Activated T-helper 1 cell treated with Interleukin-2 at 50 U/mL for 16 hours (primary cell): ENCODE results near the gene TSPAN3.

ENCODE experiments used
- DNase-seq: peaks from one replicate; pipeline ENCODE4 v3.0.0-alpha.2; 2020; ENCODE audit warnings: low read depth

The TSPAN3 gene

DNA sequence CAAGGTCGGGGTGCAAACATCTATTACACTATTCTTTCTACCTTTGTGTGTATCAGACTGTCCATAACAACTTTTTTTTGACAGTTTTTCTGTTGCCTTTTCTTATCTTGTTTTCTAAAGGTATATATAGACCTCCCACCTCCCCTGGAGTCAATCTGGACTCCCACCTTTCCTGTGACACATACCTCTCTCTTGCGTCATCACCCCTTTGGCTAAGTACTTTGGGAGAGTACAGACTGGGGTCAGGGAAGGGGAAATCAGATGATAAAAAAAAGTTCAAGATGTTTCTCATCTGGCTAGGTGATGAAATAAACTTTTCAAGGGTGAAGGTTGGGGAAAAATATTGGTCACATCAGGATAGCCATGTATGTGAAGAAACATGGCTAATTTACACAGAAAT is 17.2 kb downstream of the TSPAN3 start:
- DNase-seq = no peak

DNA sequence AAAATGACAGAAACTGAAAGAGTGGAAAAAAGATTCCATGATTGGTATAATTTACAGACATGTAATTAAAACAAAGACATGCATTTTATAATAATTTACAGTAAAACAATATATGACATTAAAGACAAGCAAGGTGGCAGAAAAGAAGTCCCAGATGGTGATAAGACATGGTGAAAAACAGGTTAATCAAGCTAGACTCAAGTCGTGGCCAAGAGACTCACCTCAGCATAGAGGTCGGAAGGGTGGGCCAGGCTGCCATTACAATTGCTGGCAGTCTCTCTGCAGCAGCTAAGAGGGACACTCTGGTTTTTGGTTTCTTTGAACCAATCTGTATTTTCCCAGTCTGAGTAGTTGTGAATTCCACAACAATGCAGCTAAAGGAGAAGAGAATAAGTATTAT is 18.4 kb downstream of the TSPAN3 start:
- no peak for DNase-seq

DNA sequence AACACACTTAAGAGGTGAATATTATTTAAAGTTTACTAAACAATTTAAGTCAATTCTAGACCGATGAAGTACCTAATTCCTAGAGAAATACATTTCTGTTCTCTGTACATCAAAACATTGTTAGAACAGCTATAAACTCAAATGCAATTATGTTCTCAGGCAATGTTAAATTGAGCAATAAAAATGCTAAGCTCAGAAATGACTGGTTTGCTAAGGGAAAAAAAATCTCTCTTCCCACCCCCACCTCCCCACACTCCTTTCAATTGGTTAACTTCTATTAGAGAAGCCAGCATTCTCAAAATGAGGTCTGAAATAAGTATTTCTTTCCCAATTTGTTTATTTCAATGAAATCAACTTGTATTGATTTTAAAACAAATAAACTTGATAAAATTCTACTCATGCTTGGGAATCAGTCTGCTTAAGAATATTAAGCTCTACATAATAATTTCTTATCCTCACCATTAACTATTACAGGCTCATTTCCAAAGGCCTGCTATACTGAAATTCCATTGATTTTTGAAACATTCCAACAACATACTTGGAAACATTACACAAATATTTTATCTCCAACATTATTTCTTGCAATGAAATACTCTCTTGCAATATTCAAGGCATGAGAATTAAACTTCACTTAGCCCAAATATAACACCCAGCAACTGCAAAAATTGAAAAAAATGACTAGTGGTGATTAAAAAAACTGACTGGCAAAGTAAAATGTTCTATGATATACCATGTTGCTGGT is 22.6 kb downstream of the TSPAN3 start:
- DNase-seq = no peak

DNA sequence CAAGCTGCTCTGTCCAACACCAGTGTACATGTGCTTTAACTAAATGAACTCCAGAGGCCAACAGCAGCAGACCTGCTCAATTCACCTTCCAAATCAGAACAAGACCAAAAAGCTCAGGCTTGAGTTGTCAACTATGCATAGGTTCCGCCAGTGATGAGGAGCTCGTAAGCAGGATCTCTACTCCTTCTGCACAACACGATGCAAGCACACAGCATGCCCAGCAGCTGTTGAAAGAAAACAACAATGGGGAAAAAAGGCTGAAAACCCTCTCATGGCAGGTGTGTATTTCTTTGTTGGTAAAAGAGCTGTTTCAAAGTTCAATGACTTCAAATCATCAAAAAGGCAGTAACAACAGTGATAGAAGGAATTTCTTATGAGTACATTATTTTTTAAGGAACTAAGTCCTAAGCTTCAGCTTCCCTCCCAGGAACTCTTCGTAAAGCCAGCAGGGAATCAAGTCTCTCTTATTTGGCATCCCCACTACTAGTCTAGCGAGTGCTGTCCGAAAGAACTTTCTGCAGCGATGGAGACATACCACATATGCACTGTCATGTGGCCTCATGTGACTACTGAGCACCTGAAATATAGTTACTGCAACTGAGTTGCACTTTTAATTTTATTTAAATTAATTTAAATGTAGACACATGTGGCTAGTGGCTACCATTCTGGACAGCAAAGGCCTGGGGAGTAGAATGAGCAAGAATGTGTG is 24.1 kb downstream of the TSPAN3 start:
- no peak for DNase-seq

DNA sequence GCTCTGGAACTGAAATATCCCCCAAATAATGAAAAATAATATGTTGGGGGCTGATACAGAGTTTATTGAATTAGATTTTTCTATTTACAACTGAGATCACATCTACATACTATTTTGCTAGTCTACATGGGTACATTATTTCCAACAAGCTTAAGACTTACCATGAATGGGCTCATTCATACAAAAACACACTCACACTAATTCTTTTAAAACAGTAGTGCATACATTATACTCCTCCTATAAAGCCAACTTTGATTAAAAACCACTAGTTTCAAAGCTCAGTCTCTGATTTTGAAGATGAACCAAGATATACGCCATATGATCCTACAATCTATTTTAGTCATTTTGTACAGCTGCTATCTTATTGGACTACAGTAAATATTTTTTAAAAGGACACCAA is 24.9 kb downstream of the TSPAN3 start:
- no peak for DNase-seq

DNA sequence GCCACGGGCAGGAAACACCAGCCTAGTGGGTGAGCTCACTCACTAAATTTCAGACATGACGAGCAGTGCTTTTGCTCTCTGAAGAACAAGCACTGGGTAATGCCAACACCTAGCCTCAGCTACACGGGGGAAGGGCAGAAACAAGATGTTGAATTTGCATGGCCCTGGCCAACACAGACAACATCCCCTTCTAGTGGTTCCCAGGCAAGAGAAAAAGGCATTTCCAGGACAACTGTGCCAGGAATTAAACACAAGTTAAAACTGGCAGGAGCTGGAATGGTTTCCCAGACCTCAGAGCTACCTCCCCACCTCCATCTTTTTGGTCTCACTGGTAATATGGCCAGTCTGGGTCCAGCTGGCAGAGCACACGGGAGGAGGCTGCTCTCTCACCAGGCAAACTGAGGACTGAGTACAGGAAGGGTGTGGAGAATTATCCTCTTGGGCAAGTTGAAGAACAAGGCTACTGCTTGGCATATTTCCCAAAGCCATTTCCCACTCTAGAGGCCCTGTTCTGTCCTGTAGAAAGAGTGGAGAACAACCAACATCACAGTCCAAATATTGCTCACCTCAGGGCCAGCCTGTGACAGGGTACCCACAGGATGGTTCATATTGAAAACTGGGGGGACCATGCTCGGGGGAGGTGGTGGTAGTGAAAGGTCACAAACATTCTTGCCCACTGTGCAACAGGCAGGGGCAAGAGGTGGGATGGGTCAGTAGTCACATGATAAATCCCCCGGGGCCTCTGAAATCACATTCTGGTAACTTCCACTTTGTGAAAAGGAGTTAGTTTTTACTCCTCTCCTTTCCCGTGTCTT is 26.5 kb downstream of the TSPAN3 start:
- DNase-seq = no peak

DNA sequence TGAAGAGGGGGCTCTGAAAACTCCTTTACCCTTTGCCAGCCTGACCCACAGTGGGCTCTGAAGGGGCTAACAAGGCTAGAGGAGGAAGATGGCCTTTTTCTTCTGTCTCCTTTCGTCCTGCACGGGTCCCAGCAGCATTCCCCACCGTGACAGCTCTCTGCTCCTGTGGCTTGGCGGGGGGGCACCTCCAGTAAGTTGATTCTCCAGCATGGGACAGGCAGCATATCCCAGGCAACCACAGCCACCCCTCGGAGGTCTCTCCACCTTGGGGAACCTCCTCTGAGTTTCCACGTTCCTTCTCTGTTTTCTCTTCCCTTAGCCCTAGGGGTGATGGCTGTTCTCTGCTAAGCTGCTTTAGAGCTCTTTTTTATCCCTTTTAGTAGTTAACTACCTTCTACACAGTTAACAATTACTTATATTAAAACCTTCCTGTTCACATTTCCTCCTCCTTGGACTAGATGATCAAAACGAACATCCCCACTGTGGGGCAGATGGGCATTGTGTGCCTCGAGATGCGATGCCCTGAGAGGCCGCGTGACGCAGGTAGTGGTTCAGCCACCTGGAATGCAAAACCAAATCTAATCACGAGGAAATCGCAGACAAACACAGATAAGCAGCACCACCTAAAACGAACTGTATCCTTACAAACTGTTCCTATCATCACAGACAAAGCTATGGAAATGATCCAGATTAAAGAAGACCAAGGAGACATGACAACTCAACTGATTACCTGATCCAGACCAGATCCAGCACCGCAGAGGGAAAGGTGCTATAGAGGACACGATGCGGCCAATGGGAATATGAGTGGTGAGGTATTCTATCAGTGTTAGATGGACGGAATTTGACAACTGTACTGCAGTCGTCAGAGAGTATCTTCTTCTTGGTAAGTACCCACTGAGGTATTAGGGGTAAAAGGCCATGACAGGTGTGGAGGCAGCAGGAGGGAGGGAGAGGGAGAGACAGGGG is 27.7 kb downstream of the TSPAN3 start:
- DNase-seq = no peak

DNA sequence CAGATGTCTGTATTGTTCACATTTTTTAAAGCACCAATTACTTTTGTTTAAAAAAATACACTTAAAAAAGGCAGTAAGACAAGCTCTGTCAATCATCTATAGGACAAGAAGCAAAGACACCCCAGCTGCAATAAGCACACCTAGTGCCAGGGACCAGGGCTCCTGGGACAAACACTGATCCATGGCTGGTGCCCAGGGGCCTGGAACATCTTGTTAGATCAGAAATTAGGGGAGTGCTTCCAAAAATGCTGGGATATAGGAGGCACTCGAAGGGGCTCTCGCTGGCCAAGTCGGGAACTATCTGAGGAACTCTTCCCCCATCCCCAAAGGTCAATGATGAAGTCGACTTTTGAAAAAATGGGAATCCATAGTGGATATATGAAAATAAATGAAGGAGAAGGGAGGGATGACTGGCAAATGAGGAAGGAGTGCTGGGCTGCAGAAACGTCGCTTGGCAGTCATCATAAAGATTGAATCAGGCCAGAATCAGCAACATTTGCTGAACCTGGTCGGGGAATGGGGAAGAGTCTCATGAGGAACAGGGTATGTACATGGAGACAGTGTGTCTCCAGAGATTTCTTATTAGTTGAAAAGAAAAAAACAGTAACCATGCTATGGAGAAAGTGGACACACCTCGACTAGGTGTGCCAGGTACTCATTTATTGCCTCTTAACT is 28.5 kb downstream of the TSPAN3 start:
- DNase-seq = no peak

DNA sequence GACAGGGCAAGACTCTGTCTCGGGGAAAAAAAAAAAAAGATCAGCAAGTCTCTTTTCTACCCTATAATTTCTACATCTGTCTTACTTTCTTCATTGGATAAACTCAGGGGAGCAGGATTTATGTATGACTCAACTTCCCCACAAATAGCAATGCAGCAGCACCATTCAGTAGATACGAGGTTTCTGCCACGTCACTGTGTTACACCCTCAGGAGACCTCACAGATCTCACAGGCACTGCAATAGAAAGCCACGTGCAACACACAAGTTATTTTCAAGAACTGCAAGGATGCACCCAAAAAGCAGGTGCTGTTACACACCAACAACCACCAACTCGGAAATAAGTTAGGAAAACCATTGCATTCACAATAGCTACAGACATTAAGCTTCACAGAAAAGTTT is 30.2 kb downstream of the TSPAN3 start:
- DNase-seq = no peak

DNA sequence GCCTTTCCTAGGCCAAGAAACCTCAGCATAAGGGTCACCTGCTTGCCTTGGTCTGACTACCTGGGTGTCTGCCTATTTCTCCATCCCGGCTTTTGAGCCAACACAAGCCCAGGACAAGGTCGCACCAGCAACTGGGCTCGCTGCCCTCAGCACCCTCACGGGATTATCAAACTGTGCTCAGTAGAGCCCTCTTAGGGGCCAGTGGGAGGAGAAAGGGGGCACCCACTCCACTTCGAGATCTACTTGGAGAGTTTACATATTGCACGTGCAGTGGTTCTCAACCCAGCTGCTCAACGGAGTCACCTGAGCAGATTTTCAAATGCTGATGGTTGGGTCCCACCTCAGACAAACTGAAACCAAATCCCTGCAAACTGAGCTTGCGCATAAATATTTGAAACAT is 31.1 kb downstream of the TSPAN3 start:
- DNase-seq = no peak

DNA sequence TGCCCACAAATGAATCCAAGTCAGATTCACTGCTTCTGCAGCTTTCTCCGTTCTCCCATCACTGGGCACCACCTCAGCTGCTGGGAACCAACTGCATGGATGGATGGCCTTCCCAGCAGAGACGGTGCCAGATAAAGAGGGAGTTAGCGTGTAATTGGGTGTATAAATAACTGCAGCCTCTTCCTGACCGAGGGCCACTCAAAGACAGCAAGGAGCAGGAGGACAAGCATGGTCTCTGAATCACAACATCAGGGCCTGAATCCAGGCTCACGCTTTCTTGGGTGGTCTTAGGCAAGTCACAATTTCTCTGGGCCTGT is 31.7 kb downstream of the TSPAN3 start:
- no peak for DNase-seq

DNA sequence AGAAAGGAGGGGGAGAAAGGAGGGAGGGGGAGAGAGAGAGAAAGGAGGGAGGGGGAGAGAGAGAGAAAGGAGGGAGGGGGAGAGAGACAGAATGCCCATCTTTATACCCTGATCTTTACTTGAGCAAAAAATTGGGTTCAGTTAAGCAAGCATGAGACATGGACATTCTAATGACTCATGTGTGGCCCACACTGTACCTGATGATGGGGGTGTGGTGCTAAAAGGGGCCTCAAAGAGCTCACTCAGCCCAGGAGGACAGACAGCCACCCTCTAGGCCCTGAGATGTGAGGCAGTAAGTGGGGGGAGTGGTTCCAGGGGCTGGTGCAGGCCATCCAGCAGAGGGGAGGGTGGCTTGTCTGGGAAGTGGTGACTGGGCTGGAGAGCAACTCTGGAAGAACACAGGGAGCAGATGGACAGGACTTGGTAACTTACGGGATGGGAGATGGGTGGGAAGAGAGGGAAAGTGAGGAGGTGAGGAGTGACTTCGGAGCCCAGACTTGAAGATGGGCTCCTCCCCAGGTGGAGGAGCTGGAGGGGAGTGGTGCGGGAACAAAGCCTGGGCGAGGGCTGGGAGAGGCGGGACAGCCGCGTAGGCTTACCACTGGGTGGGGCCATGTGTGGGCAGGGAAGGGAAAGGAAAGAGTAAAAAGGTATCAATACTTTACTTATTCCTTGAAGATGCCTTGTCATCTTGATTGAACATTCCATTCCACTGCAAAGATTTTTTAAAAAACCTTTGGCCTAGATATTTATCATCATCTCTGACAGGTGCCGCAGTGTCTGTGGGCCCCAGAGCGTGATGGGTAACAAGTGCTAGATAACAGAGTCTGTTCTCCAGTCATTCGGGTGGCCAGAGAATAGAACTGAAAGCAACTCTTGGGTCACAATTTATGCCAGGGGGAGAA is 32.3 kb downstream of the TSPAN3 start:
- no peak for DNase-seq

DNA sequence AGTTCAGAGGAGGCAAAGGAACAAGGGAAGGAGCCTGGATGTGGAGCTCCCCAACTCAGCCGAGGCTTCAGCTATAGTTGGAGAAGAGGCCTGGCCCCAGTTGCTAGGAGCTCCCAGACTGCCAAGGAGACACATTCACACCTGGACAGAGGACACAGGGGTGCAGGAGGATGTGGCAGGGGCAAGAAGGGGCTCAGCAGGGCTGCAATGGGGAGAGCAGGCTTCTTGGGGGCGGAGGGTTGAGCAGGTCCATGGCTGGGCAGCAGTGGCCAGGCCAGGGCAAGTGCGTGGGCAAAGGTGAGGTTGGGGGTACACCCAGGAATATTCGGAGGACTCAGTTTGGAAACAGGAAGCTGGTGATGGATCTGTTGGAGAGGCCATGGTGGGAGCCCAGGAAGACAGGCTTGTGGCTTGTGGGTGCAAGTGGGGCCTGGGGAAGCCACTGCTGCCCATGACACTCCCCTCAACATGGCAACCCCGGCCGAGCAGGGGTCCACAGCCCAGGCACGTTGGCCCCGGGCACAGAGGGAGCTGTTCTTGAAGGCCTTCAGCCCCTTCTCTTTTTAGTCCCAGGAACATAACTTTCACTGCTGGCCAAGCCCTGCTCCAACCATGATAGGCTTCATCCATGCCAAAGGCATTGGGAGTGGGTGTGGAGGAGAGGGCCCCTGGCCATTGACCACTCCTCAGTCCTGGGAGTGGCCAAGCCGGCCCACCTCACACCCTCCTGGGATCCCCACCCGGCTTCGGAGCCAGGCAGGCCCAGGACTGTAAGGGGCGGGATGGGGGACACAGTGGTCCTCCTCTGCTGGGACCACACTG is 33.3 kb downstream of the TSPAN3 start:
- no peak for DNase-seq

DNA sequence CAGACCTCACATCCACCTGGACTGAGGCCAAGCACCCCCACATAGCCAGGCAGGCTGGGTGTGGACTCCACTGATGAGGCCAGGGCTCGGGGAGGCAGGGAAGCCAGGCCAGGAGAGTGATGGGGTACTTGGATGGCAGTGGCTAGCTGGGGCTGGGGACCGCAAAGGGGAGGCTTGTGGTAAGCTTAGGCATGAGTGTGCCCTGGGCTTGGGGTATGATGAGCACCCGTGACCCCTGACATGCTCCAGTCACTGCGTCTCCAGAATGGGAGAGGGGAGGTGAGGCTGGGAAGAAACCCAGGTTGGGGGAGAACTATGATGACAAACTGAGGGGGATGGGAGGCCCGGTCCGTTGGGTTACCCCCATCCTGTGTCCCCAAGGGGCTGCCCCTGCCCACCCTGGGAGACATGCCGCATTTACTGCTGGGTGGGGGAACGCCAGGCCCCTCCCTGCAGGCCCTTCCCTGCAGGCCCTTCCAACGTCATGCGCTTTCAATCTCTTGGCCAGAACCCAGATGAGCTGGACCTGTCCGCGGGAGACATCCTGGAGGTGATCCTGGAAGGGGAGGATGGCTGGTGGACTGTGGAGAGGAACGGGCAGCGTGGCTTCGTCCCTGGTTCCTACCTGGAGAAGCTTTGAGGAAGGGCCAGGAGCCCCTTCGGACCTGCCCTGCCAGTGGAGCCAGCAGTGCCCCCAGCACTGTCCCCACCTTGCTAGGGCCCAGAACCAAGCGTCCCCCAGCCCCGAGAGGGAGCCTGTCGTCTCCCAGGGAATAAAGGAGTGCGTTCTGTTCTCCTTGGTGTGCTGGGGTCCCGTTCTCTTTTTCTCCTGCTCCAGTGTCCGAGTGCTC is 34.1 kb downstream of the TSPAN3 start:
- DNase-seq = no peak

DNA sequence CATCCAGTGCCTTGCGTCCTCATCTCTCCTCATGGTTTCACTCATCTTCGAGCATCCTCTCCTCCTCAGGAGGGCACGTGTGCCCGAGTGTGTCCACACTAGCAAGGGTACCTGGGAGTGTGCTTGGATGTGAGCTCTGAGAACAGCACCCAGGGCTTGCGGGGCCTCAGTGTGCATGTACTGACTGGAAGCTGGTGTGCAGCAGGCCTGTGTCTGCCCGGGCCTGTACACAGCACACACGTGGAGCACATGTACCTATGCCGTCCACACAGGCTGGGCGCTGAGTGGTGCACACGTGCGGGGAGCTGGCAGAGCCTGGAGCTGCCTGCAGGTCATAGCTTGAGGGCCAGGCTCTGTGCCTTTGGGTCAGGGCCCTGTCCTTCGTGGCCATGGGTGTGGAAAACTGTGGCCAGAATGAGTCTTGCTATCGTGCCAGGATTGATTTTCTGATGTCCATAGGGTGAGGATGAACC is 34.9 kb downstream of the TSPAN3 start:
- DNase-seq = no peak

DNA sequence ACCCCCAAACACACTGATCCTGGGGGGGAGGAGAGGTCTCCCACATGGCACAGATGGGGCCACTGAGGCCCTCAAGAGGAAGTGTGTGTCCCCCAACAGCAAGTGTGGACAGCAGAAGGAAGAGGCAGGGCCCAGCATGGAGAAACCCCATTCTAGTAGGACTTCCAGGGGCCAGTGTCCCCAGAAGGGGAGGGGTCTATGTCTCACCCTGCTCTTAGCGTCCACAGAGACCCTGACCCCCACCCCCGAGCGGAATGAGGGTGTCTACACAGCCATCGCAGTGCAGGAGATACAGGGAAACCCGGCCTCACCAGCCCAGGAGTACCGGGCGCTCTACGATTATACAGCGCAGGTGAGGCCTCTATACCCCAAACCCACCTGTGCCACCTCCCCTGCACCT is 35.3 kb downstream of the TSPAN3 start:
- DNase-seq = no peak

DNA sequence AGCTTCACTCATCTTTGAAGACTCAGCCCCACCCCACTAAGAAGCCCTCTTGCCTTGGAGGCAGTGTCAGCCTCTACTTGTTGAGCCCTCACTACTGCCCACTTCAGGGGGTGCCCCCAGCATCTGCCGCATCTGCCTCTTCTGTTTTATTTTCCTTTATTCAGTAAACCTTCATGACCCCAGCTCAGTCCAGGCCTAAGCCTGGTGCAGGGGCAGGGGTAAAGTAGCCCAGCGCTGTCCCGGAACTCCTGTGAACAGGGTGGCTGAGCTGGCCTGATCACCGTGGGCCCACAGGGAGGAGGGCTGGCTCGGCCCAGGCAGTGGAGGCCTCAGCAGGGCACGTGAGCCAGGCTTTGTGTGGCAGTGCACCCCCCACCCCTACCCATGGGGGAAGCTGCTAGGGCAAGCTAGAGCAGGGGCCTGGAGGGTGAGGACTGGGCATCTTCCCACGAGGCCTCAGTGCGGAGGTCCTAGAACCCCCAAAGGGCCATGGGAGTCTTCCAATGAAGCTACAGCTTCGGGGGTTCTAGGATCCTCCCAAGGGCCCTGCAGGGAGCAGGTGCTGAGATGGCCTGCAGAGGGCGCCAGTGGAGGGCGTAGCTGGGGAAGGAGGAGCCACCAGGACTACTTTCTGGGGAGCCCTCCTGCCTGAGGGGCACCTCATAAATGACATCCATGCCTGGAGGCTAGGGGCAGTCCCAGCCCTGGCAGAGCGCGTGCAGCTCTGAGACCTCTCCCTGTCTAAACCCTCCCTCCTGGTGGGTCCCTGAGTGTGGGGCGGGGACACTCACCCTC is 36.0 kb downstream of the TSPAN3 start:
- no peak for DNase-seq
